ENCODE measurements around the gene HCN2. TPM values are rescaled to one million over a fixed set of nuclear protein-coding genes. Genes with fewer than 3 reads are reported as not detected.

HCN2 gene
- polyA plus RNA-seq, 1 of the 3 experiments (the other 2 are of a cell fraction): 5.6 TPM

- Histone ChIP-seq H2AFZ (ENCODE audit: low read depth) (no peak overlapping the region), H3F3A (replicated peaks; ENCODE audit: insufficient read depth) (peaks cover 9% of the 10 kb centered on the region), H3K27ac (ENCODE audit: low read depth in 2 of 2, low read length in 1 of 2) (no peak overlapping the region), H3K4me1 (ENCODE audit: control insufficient read depth in 1 of 2, insufficient read depth in 2 of 2, low read depth in 1 of 2, low read length in 1 of 2) (peaks cover 4 to 23% of the 10 kb centered on the region in 2 experiments; a peak in 1 of 4 replicates), H3K4me2 (peak overlapping the region; percentile 79), H3K36me3 (replicated peaks in 1 of 2; ENCODE audit: control insufficient read depth in 1 of 2, insufficient read depth in 2 of 2, low read length in 1 of 2) (no peaks in the 10 kb centered on the region), H3K4me3 (ENCODE audit: low read depth in 2 of 2, low read length in 1 of 2) (peak overlapping the region; percentile 50 to 67; a peak in 3 of 4 replicates), H3K9ac (no peak overlapping the region), H3K79me2 (ENCODE audit: insufficient read depth) (peaks cover 4% of the 10 kb centered on the region; the same call in 1 of the 2 replicates), H3K27me3 (ENCODE audit: insufficient read depth) (no peaks in the 10 kb centered on the region), H4K20me1 (ENCODE audit: insufficient read depth) (peaks cover 51% of the 10 kb centered on the region), H3K9me3 (no peaks in the 10 kb centered on the region), H3K9me2 (no peaks in the 10 kb centered on the region)
- ChIA-PET POLR2A (no interaction called here), CTCF (interaction anchor here (0.6 to 2.1 kb wide), 4 partner anchors 13 to 61 kb away, joined by 3 to 5 read pairs (median 4); no protein-coding TSS in a partner anchor)
- no peak for DNase-seq
- 88% methylated on average over 41 of the region's 75 CpGs for WGBS (ENCODE audit: low lambda C conversion rate)
- TF ChIP-seq, protein P1, sequence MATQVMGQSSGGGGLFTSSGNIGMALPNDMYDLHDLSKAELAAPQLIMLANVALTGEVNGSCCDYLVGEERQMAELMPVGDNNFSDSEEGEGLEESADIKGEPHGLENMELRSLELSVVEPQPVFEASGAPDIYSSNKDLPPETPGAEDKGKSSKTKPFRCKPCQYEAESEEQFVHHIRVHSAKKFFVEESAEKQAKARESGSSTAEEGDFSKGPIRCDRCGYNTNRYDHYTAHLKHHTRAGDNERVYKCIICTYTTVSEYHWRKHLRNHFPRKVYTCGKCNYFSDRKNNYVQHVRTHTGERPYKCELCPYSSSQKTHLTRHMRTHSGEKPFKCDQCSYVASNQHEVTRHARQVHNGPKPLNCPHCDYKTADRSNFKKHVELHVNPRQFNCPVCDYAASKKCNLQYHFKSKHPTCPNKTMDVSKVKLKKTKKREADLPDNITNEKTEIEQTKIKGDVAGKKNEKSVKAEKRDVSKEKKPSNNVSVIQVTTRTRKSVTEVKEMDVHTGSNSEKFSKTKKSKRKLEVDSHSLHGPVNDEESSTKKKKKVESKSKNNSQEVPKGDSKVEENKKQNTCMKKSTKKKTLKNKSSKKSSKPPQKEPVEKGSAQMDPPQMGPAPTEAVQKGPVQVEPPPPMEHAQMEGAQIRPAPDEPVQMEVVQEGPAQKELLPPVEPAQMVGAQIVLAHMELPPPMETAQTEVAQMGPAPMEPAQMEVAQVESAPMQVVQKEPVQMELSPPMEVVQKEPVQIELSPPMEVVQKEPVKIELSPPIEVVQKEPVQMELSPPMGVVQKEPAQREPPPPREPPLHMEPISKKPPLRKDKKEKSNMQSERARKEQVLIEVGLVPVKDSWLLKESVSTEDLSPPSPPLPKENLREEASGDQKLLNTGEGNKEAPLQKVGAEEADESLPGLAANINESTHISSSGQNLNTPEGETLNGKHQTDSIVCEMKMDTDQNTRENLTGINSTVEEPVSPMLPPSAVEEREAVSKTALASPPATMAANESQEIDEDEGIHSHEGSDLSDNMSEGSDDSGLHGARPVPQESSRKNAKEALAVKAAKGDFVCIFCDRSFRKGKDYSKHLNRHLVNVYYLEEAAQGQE (IDR thresholded peaks at IDR 0.05; ENCODE audit: low read depth, low read length): peak; percentile 94
- TF ChIP-seq, protein P2, sequence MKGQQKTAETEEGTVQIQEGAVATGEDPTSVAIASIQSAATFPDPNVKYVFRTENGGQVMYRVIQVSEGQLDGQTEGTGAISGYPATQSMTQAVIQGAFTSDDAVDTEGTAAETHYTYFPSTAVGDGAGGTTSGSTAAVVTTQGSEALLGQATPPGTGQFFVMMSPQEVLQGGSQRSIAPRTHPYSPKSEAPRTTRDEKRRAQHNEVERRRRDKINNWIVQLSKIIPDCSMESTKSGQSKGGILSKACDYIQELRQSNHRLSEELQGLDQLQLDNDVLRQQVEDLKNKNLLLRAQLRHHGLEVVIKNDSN (IDR thresholded peaks at IDR 0.05; ENCODE audit: borderline replicate concordance, low read depth): no peak
Measured at GRCh38 chr19:591099-591958, 1.6 kb downstream of the HCN2 start.

GRCh38 chr19:592101-592500 is 2.4 kb downstream of the HCN2 start:
- Histone ChIP-seq H4K20me1 (ENCODE audit: insufficient read depth) (peaks cover 52% of the 10 kb centered on the region), H3K9ac (no peak overlapping the region), H3K9me2 (no peaks in the 10 kb centered on the region), H3F3A (replicated peaks; ENCODE audit: insufficient read depth) (peaks cover 2% of the 10 kb centered on the region), H3K27me3 (ENCODE audit: insufficient read depth) (no peaks in the 10 kb centered on the region), H3K9me3 (no peaks in the 10 kb centered on the region), H3K27ac (ENCODE audit: low read depth in 2 of 2, low read length in 1 of 2) (no peak overlapping the region), H3K4me1 (ENCODE audit: control insufficient read depth in 1 of 2, insufficient read depth in 2 of 2, low read depth in 1 of 2, low read length in 1 of 2) (peaks cover 4 to 23% of the 10 kb centered on the region in 2 experiments; a peak in 1 of 4 replicates), H3K4me2 (no peak overlapping the region), H3K79me2 (ENCODE audit: insufficient read depth) (peaks cover 7% of the 10 kb centered on the region; the same call in 1 of the 2 replicates), H2AFZ (ENCODE audit: low read depth) (no peak overlapping the region), H3K36me3 (replicated peaks in 1 of 2; ENCODE audit: control insufficient read depth in 1 of 2, insufficient read depth in 2 of 2, low read length in 1 of 2) (no peaks in the 10 kb centered on the region), H3K4me3 (ENCODE audit: low read depth in 2 of 2, low read length in 1 of 2) (no peak overlapping the region)
- ChIA-PET CTCF (interaction anchor here (0.6 to 2.1 kb wide), 4 partner anchors 12 to 61 kb away, joined by 3 to 5 read pairs (median 4); no protein-coding TSS in a partner anchor), POLR2A (no interaction called here)
- TF ChIP-seq IRF3 (IDR thresholded peaks at IDR 0.05; ENCODE audit: low read depth, low read length): no peak
- TF ChIP-seq, protein P1 (IDR thresholded peaks at IDR 0.05; ENCODE audit: low read depth, low read length): no peak
- no peak for DNase-seq
- 88% methylated on average over 12 of the region's 19 CpGs for WGBS (ENCODE audit: low lambda C conversion rate)
